B cell (primary cell): ENCODE measurements around the gene LBR. TPM values are rescaled to one million over a fixed set of nuclear protein-coding genes. Genes with fewer than 3 reads are reported as not detected.

Experiments used
- ATAC-seq: fragments of 200-7000 bp; cut with Tn5 transposase; one replicate; pipeline ENCODE4 v1.10.0; 2021; ENCODE audit warnings: low read depth, mild to moderate bottlenecking, moderate number of reproducible peaks, moderate library complexity
- CTCF ChIA-PET: fragments of 350-600 bp; sonication (Branson Sonifier 250); formaldehyde crosslinking; loops from one replicate; lab custom pipeline; 2021; ENCODE audit warnings: antibody characterized with exemption, inconsistent platforms; lab: Charles Lee
- POLR2A ChIA-PET: fragments of 350-600 bp; sonication (Branson Sonifier 250); formaldehyde crosslinking; loops from one replicate; lab custom pipeline; 2021; ENCODE audit warnings: antibody characterized with exemption; lab: Charles Lee
- DNase-seq: peaks from one replicate; pipeline ENCODE4 v3.0.0; 2013
- H2AFZ ChIP-seq: 2 replicates; pipeline ENCODE4 v1.6.1; 2012; ENCODE audit warnings: mild to moderate bottlenecking, low read depth, low read length; ENCODE audit not compliant: insufficient read depth, poor library complexity, severe bottlenecking
- H3K27ac ChIP-seq, 2 donors: 1 replicate in 1 of 2; 2 replicates in 1 of 2; pipeline ENCODE4 v1.5.1; 2012 to 2013; ENCODE audit warnings: low read length in 2 of 2, mild to moderate bottlenecking in 2 of 2, moderate library complexity in 1 of 2
- H3K27me3 ChIP-seq, 4 experiments: fragments of 200-600 bp in 1 of 4; sonication (generic) in 1 of 4; replicated peaks in 1 of 4; 1 replicate in 2 of 4; 2 replicates in 2 of 4; pipeline versions ENCODE4 v1.6.1 to v1.7.0; 2013 to 2016; ENCODE audit warnings: low read length in 3 of 4, mild to moderate bottlenecking in 2 of 4, mixed read lengths in 1 of 4, moderate library complexity in 1 of 4; ENCODE audit not compliant: insufficient read depth in 4 of 4, control insufficient read depth in 3 of 4; ENCODE audit errors: control extremely low read depth in 1 of 4
- H3K36me3 ChIP-seq, 2 experiments: replicated peaks in 1 of 2; 1 replicate in 1 of 2; 2 replicates in 1 of 2; pipeline versions ENCODE4 v1.6.1 to v1.7.1; 2013; ENCODE audit warnings: low read length in 1 of 2; ENCODE audit not compliant: insufficient read depth in 2 of 2, control insufficient read depth in 1 of 2; ENCODE audit errors: control extremely low read depth in 1 of 2, extremely low read depth in 1 of 2
- H3K4me1 ChIP-seq, 2 donors: fragments of 200-600 bp in 1 of 2; sonication (generic) in 1 of 2; 1 replicate in 1 of 2; 2 replicates in 1 of 2; pipeline versions ENCODE4 v1.5.1 to v1.6.1; 2013 to 2017; ENCODE audit warnings: low read length in 2 of 2; ENCODE audit not compliant: control insufficient read depth in 2 of 2, insufficient read depth in 2 of 2
- H3K4me2 ChIP-seq: replicated peaks from 2 replicates; pipeline ENCODE3; 2012; ENCODE audit warnings: mild to moderate bottlenecking, low read depth, low read length; ENCODE audit not compliant: poor library complexity, severe bottlenecking
- H3K4me3 ChIP-seq, 5 experiments: fragments of 200-600 bp in 1 of 5; sonication (generic) in 1 of 5; 1 replicate in 3 of 5; 2 replicates in 2 of 5; pipeline versions ENCODE4 v1.5.1 to v1.7.0; 2011 to 2016; ENCODE audit warnings: low read length in 4 of 5, mild to moderate bottlenecking in 4 of 5, low read depth in 2 of 5, control low read depth in 1 of 5, moderate library complexity in 1 of 5; ENCODE audit not compliant: insufficient read depth in 1 of 5; ENCODE audit errors: control extremely low read depth in 1 of 5, extremely low read depth in 1 of 5
- H3K79me2 ChIP-seq: fragments of 200-600 bp; sonication (generic); one replicate; pipeline ENCODE4 v1.6.0; 2016; ENCODE audit warnings: low read length; ENCODE audit not compliant: control insufficient read depth, insufficient read depth
- H3K9ac ChIP-seq: fragments of 200-600 bp; sonication (generic); 2 replicates; pipeline ENCODE4 v1.6.1; 2017; ENCODE audit warnings: mild to moderate bottlenecking, low read length, moderate library complexity
- H3K9me3 ChIP-seq, 3 donors: one replicate each; pipeline versions ENCODE4 v1.6.1 to v1.7.1; 2013; ENCODE audit warnings: low read length in 2 of 3; ENCODE audit not compliant: control insufficient read depth in 2 of 3, insufficient read depth in 1 of 3; ENCODE audit errors: control extremely low read depth in 1 of 3
- H4K20me1 ChIP-seq: 2 replicates; pipeline ENCODE4 v1.6.0; 2012; ENCODE audit warnings: mild to moderate bottlenecking, low read length; ENCODE audit not compliant: insufficient read depth, control insufficient read depth, poor library complexity, severe bottlenecking
- H3K27ac Mint-ChIP-seq: one replicate; pipeline ENCODE4 v1.8.0; 2021; ENCODE audit warnings: mixed read lengths
- H3K27me3 Mint-ChIP-seq: one replicate; pipeline ENCODE4 v1.8.0; 2021; ENCODE audit warnings: mixed read lengths
- H3K4me1 Mint-ChIP-seq: one replicate; pipeline ENCODE4 v1.8.0; 2021; ENCODE audit warnings: mixed read lengths
- H3K4me3 Mint-ChIP-seq: one replicate; pipeline ENCODE4 v1.8.0; 2021; ENCODE audit warnings: mixed read lengths
- H3K9me3 Mint-ChIP-seq: one replicate; pipeline ENCODE4 v1.8.0; 2022; ENCODE audit warnings: mixed read lengths; ENCODE audit not compliant: insufficient read depth
- CTCF ChIP-seq: fragments of 200-600 bp; IDR thresholded peaks from one replicate; pipeline ENCODE4 v1.8.0; 2022; ENCODE audit warnings: antibody characterized with exemption, mild to moderate bottlenecking
- EZH2 ChIP-seq: IDR thresholded peaks from 2 replicates; pipeline ENCODE4 v1.6.1; 2012; ENCODE audit warnings: borderline replicate concordance, low read depth, mild to moderate bottlenecking, moderate library complexity, low read length; ENCODE audit not compliant: insufficient read depth, poor library complexity, severe bottlenecking
- WGBS: methylation state at CpG from one replicate; pipeline ENCODE4 v1.1.5; 2013; ENCODE audit warnings: missing lambda C conversion rate; ENCODE audit not compliant: insufficient coverage; 5-methylcytosine and 5-hydroxymethylcytosine counted together
- intact Hi-C: fragments of 100-400 bp; cut with micrococcal nuclease; formaldehyde crosslinking; loops from one replicate; pipeline ENCODE4 v1.10.0; 2022
- polyA plus RNA-seq: library from polyadenylated mRNA; depleted of rRNA; stranded (reverse); fragments of >200 nt; gene quantifications from 2 replicates; pipeline ENCODE4 v1.2.3, GENCODE V29; 2012
- total RNA-seq, 2 donors: library from RNA; stranded (reverse); fragments of 120-200 nt in 1 of 2; gene quantifications; 1 replicate in 1 of 2; 2 replicates in 1 of 2; pipeline versions ENCODE4 v1.2.3 to v1.2.4, GENCODE V29; 2013 to 2022

LBR gene
- total and polyA plus RNA-seq, 2 donors (not counting 1 experiment from before 2014, with no cell fraction given) = 19.3 to 167 TPM

GRCh38 chr1:225460021-225460736 is 32.3 kb upstream of the LBR start:
- Histone ChIP-seq H3K4me1 (peaks cover 0 to 3% of the 10 kb centered on the region in 2 donors), H3K27me3 (no peaks in the 10 kb centered on the region), H3K9ac (no peak overlapping the region), H3K4me2 (no peak overlapping the region), H2AFZ (no peak overlapping the region), H3K27ac (no peak overlapping the region), H3K36me3 (no peaks in the 10 kb centered on the region), H3K79me2 (no peaks in the 10 kb centered on the region), H3K4me3 (no peak overlapping the region), H4K20me1 (no peaks in the 10 kb centered on the region), H3K9me3 (no peaks in the 10 kb centered on the region)
- ATAC-seq = no peak
- Mint-ChIP-seq H3K4me3 (no peak overlapping the region), H3K4me1 (peaks cover 10% of the 10 kb centered on the region), H3K27me3 (no peaks in the 10 kb centered on the region), H3K27ac (no peak overlapping the region), H3K9me3 (no peaks in the 10 kb centered on the region)
- TF ChIP-seq CTCF (no peak), EZH2 (no peak)
- intact Hi-C loops = no loop called here
- DNase-seq = no peak
- ChIA-PET CTCF (interaction anchor here (0.6 to 1.6 kb wide), 4 partner anchors 11 to 30 kb away, joined by 3 to 7 read pairs (median 4); no protein-coding TSS in a partner anchor), POLR2A (interaction anchor here (0.6 to 1.5 kb wide), 3 partner anchors 9 to 521 kb away, joined by 3 to 4 read pairs (median 3); no protein-coding TSS in a partner anchor)
- 83% methylated on average over 14 of the region's 18 CpGs for WGBS

- Mint-ChIP-seq H3K9me3 (no peaks in the 10 kb centered on the region), H3K27ac (no peak overlapping the region), H3K4me1 (peaks cover 11% of the 10 kb centered on the region), H3K27me3 (no peaks in the 10 kb centered on the region), H3K4me3 (no peak overlapping the region)
- ATAC-seq = no peak
- CTCF ChIA-PET = no interaction called here
- Histone ChIP-seq H3K36me3 (no peaks in the 10 kb centered on the region), H3K79me2 (no peaks in the 10 kb centered on the region), H3K4me1 (no peaks in the 10 kb centered on the region), H2AFZ (no peak overlapping the region), H3K9ac (no peak overlapping the region), H3K4me3 (no peak overlapping the region), H3K27me3 (no peaks in the 10 kb centered on the region), H3K4me2 (no peak overlapping the region), H3K9me3 (no peaks in the 10 kb centered on the region), H3K27ac (no peak overlapping the region), H4K20me1 (no peaks in the 10 kb centered on the region)
- TF ChIP-seq EZH2 (no peak), CTCF (no peak)
- DNase-seq = no peak
- POLR2A ChIA-PET = no interaction called here
- 100% methylated on average over 1 of the region's 2 CpGs for WGBS
- intact Hi-C loops = no loop called here
Measured at GRCh38 chr1:225458222-225458631, 30.4 kb upstream of the LBR start.
